CMK (cell line): ENCODE data around the gene PNMA6A.
"Not testable (repeated sequence)": the region's sequence is repeated elsewhere in the genome, so short reads cannot be mapped to it uniquely, and the experiment has no call there.

Source experiments
- DNase-seq: peaks from one replicate; pipeline ENCODE4 v3.0.0-alpha.2; 2010; ENCODE audit warnings: low read depth

The PNMA6A gene

DNA sequence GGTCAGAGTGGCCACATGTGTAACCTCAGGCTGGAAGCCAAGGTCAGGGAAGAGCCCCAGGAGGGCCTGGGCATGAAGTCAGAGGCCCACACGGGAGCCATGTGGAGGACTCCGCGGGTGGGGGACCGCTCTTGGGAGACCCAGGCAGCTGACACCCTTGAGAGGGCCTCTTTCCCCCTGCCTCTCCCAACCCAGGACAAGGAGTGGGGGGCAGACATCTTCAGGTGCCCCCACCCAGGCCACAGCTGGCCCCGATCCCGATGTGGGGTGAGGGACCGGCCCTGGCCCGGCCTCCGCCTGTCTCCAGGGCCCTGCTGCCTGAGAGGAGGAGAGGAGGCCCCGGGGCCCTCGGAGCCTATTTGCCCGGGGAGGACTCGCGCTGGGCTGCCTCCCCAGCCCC is 3.1 kb downstream of the PNMA6A start:
- no peak for DNase-seq

DNA sequence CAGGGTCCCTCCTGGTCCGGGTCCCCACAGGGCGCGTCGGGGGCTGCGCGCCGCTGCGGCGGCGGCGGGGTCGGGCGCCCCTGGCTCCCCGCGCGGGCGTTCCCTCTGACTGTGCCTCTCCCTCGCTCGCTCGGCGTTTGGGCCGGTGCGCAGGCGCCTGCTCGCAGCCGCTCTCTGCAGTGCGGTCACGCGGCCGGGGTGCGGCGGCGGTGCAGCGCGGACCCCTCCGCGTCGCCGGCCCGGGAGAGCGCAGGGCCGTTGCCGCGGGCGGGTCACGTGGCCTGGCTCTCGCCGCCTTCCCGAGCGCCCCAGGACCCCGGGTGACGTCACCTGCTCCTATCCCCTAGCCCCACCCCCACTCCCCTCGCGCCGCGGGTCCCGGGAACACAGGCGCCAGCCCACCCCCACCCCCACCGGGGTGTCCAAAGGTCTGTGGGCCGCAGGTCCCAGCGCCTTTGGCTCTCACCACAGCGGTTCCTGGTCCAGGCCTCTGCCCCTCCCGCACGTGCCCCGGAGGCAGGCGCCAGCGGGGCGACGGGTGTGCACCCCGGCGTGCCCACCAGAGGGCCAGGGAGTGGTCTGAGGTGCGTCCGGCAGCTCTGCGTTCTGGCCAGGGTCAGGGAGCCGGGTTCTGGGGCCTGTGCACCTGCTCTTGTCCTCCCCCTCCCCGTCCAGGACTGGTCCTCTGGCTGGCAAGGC is 5.3 kb downstream of the PNMA6A start:
- DNase-seq: not testable (repeated sequence)

DNA sequence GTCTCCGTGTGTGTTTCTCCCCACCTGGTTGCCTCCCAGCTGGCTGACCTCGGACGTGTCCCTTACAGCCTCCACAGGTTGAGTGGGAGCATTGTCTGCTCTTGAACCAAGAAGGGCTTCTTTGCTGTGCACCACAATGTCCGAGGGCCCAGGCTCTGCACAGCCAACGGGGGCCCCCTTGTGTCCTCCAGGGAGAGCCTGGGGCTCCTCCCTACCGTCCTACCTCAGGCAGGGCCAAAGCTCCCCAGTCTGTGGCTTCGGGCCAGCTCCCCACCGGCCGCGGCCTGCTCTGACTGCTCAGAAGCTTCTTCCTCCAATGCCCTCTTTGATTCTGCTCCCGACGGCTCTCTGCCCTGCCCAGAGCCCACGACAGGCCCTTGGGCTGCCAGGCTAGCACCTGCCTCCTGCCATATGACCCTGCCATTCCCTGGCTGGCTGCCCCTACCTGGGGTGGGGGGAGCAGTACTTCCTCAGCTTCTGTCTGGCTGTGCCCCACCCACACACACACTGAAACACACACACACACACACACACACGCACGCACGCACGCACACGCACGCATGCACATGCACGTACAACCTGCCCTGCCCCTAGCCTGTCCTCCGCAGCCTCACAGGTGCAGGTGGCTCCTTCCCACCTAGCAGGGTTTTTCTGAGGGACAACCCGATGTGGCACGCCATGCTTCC is 11.1 kb downstream of the PNMA6A start:
- not testable (repeated sequence) for DNase-seq

DNA sequence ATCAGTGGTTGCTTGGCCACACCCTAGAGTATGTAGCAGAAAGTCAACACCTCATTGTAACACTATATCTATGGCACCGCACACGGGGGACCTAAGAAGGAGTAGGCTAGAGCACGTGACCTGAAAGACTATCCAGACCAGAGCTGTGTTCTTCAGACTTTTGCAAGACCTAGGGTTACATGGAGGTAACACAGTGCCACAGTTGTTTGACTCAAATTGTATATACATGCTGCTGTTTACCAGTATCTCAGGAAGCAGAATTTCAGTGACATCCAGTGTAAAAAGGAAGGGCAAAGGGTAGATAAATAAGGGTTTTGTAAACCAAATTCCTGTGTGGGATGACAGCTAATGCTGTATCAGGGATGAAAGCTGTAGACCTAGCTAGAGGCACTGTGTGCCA is 30.2 kb downstream of the PNMA6A start:
- DNase-seq: no peak

DNA sequence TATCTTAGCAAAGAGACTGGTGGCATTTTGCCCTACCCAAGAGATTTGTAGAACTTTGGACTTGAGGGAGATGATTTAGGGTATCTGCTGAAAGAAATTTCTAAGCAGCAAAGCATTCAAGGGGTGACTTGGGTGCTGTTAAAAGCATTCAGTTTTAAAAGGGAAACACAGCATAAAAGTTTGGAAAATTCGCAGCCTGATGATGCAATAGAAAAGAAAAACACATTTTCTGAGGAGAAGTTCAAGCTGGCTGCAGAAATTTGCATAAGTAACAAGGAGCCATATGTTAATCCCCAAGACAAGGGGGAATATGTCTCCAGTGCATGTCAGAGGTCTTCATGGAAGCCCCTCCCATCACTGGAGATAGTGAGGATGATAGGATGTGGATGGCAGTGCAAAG is 32.7 kb downstream of the PNMA6A start:
- not testable (repeated sequence) for DNase-seq

DNA sequence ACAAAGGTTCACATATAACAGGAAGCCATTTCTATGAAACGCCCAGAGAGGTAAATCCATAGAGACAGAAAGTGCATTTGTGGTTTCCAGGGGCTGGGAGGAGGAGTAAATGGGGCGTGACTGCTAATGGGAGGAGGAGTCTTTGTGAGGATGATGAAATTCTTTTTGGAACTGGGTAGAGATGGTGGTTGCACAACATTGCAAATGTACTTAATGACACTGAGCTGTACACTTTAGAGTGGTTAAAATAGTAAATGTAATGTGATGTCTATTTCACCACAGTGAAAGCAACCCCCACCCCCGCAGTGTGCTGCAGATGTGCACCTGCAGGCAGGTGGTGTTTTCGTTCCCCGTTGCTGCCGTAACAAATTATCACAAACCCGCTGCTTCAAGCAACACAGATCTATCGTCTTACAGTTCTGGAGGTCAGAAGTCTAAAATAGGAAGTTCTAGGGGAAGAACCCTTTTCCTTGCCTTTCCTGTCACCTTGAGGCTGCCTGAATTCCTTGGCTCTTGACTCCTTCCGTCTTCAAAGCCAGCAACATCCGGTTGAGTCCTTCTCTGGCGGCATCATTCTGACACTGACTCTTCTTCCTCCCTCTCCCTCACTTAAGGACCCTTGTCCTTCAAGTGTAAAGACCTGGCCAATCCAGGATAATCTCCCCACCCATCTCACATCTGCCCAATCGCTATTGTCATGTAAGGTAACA is 34.0 kb downstream of the PNMA6A start:
- not testable (repeated sequence) for DNase-seq

DNA sequence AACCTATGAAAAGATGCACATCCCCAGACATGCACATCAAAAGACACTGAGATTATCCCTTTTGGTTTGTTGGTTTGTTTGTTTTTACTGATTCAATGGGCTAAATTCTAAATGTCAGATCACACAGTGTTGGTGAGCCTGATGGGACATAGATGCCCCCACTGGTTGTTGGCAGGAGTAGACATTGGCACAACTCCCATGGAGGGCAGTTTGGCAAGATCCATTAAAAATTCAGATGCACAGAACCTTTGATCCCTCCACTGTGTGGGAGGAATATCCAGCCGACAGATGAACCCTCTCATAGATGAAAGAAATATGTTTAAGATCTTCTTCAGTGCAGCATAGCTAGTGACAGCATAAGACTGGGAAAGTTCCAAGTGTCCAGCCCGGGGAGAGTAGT is 38.5 kb downstream of the PNMA6A start:
- not testable (repeated sequence) for DNase-seq

DNA sequence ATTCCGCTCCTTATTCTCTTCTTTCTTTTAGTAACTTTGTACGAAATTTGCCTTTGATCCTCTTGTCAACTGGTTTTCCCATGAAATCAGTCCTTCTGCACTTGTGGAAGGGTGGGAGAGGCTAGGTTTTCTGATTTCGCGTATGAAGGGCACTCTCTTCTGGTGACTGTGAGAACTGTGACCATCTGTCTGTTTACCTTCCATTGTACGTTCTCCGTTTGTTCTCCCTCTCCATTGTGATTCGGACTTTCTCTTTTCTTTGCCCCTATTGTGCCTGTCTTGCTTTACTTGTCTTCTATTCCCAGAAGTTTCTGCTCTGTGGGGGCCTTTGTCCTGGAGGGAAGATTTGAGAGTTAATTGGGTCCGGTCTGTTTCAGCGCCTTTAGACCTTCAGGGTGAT is 41.6 kb downstream of the PNMA6A start:
- DNase-seq: not testable (repeated sequence)

DNA sequence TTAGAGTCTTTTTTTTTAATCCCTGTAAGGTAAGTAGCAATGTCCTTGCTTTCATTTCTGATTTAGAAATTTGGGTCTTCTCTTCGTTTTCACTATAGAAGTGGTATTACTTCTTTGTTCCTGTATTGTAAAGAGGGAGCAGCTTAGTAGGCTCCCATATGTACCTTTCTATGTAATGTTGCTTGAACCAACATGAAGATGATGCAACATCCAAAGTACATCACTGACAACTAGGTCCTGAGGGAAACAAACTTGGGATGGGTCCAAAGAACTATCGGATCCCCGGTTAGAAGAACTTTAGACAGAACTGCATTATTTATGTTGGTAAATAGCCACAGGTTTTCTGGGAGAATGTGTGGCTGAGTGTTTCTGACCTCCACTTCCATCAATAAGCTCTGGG is 45.5 kb downstream of the PNMA6A start:
- DNase-seq: not testable (repeated sequence)

DNA sequence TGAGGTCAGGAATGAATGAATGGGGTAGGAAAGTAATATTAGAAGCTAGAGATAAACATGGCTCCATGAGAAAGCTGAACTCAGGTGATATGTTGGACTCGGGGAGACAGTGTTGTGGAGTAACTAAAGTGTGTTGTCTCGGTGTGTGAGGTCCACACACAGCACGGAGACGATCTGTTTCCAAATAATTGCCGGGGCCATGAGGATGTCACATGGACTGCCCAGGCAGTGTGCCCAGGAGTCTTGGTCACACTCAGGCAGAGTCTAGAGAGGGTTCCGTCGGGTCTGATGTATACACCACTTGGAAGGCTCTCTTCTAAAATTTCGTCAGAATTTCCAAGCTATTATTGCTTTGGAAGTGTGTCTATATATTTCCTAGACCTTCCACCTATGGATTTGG is 48.0 kb downstream of the PNMA6A start:
- DNase-seq: not testable (repeated sequence)

DNA sequence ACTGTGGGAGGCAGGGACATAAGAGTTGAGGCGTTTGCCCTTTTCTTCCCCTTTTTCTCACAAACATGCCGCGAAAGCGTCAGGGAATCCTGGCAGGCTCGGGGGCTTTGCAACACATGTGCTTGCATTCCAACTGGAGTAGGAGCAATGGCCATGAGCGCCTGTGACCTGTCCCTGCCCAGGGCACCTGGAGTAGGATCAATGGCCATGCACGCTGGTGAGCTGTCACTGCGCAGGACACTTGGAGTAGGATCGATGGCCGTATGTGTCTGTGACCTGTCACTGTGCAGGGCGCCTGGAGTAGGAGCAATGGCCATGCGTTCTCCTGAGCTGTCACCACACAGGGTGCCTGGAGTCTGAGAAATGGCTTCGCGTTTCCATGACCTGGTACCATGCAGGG is 51.2 kb downstream of the PNMA6A start:
- DNase-seq: not testable (repeated sequence)
